ENCODE results near the gene FITM1. TPM values are rescaled to one million over a fixed set of nuclear protein-coding genes. Genes with fewer than 3 reads are reported as not detected.

Gene FITM1
- total and polyA plus RNA-seq, 12 donors: 77.0 to 247 (median 131) TPM

DNA sequence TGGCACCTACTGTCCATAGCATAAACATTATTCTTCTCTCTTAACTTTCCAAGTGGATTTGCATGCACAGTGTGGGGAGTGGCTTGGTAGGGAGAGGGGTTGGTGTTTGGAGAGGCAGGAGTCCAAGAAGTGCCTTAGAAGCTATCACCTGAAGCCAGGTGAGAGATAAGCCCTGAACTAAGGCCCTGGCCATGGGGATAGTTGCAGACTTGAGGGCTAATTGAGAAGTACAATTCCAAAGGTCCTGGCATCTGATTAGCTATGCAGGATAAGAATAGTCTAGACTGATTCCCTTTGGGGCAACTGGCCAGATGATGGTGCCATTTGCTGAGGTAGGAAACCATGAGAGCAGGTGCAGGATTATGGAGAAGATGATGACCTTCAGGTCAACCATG, 38.4 kb upstream of the FITM1 start:
- Histone ChIP-seq H3K36me3 (no peaks in the 10 kb centered on the region), H3K4me3 (no peak overlapping the region), H3K27ac (peak overlapping the region in 1 of 10 donors; percentile 44), H3K4me1 (peaks cover 3 to 38% (median 21%) of the 10 kb centered on the region in 9 donors), H3K27me3 (no peaks in the 10 kb centered on the region), H3K9me3 (no peaks in the 10 kb centered on the region)
- DNase-seq (no peak), ATAC-seq (no peak)
- TF ChIP-seq, protein P1, sequence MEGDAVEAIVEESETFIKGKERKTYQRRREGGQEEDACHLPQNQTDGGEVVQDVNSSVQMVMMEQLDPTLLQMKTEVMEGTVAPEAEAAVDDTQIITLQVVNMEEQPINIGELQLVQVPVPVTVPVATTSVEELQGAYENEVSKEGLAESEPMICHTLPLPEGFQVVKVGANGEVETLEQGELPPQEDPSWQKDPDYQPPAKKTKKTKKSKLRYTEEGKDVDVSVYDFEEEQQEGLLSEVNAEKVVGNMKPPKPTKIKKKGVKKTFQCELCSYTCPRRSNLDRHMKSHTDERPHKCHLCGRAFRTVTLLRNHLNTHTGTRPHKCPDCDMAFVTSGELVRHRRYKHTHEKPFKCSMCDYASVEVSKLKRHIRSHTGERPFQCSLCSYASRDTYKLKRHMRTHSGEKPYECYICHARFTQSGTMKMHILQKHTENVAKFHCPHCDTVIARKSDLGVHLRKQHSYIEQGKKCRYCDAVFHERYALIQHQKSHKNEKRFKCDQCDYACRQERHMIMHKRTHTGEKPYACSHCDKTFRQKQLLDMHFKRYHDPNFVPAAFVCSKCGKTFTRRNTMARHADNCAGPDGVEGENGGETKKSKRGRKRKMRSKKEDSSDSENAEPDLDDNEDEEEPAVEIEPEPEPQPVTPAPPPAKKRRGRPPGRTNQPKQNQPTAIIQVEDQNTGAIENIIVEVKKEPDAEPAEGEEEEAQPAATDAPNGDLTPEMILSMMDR (IDR thresholded peaks at IDR 0.05): no peak
- intact Hi-C loops (cut with DNase I): loop anchor here in 5 of 10 donors (2.0 to 10.0 kb wide), 4 partner anchors 33 to 107 kb away; partner anchors contain the start of gene DHRS4L2 (in 1 of the 5)

DNA sequence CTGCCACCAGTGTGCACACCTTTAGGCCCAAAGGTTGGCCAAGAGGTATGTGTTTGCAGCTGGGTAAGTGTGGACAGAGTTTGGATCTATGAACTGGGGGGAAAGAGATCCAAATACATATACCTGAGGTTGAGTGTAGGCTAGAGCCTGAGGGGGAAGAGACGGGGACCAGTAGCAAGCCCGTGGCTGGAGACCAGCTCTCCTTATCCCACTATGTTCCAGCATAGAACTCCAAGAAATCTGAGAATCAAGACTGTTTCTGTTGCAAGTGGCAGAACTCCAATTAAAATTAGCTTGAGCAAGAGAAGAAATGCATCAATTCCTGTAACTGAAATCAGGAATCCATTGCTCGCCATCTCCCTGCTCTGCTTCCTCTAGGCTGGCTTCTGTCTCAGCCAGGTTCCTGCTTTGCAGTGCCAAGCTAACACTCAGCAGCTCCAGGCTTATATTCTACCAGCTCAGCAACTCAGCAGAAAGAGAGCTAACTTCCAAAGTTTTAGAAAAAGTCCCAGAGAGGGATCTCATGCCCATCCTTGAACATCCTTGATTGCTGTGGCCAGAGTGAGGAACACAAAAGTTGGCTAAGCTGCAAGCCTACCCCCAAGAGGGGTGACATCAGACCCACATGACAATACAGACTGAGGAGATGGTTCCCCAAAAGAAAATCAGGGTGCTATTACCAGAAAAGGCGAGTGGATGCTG, 37.8 kb upstream of the FITM1 start:
- intact Hi-C loops (cut with DNase I): loop anchor here in 5 of 10 donors (2.0 to 10.0 kb wide), 4 partner anchors 34 to 108 kb away; partner anchors contain the start of gene DHRS4L2 (in 1 of the 5)
- H3K4me3 ChIP-seq: no peak overlapping the region
- TF ChIP-seq, protein P1 (IDR thresholded peaks at IDR 0.05): no peak
- no peak for ATAC-seq
- no peak for DNase-seq
- H3K4me1 ChIP-seq: peaks cover 3 to 38% (median 21%) of the 10 kb centered on the region in 9 donors
- H3K27me3 ChIP-seq: no peaks in the 10 kb centered on the region
- 85 to 91% methylated on average over 4 of the region's 4 CpGs for WGBS, 2 donors
- H3K9me3 ChIP-seq: no peaks in the 10 kb centered on the region
- peaks cover 0 to 1% (median 0%) of the 10 kb centered on the region in 9 donors for H3K36me3 ChIP-seq
- H3K27ac ChIP-seq: peak overlapping the region in 2 of 10 donors; percentile 76 to 91

DNA sequence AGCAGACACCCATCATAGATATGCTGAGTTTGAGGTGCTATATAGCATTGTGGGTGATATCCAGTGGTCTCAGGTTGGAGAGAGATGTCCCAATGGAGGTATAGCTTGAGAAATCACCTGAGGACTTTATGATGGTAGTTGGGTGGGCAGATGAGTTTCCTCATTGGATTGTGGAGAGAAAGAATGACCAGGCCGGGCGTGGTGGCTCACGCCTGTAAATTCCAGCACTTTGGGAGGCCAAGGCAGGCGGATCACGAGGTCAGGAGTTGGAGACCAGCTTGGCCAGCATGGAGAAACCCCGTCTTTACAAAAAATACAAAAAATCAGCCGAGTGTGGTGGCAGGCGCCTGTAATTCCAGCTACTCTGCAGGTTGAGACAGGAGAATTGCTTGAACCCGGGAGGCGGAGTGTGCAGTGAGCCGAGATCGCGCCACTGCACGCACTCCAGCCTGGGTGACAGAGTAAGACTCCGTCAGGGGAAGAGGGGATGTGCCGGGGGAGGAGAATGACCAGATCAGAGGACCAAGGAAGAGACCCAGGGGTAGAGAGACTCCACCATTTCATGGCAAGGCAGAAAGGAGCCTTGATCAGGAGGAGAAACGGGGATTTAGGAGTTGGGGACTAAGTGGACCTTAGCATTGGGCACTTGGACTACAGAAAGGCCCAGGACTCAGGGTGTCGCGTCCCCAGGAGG, 37.1 kb upstream of the FITM1 start:
- no peaks in the 10 kb centered on the region for H3K9me3 ChIP-seq
- intact Hi-C loops (cut with DNase I): loop anchor here in 5 of 10 donors (2.0 to 10.0 kb wide), 4 partner anchors 35 to 109 kb away; partner anchors contain the start of gene DHRS4L2 (in 1 of the 5)
- peak overlapping the region in 9 of 10 donors; percentile 76 to 95 (median 91) for H3K27ac ChIP-seq
- DNase-seq (no peak), ATAC-seq (peak in 1 of 8 donors; percentile 1)
- TF ChIP-seq, protein P1 (IDR thresholded peaks at IDR 0.05): no peak
- WGBS, 2 donors: 85 to 86% methylated on average over 19 of the region's 19 CpGs
- H3K36me3 ChIP-seq: peaks cover 0 to 8% (median 0%) of the 10 kb centered on the region in 9 donors
- H3K27me3 ChIP-seq: no peaks in the 10 kb centered on the region
- H3K4me1 ChIP-seq: peaks cover 3 to 38% (median 21%) of the 10 kb centered on the region in 9 donors
- H3K4me3 ChIP-seq: peak overlapping the region in 9 of 10 donors; percentile 61 to 94 (median 87)
